ENCODE results near the gene SLC25A23. TPM values are rescaled to one million over a fixed set of nuclear protein-coding genes. Genes with fewer than 3 reads are reported as not detected.

The SLC25A23 gene
- total and polyA plus RNA-seq, 2 experiments from 2014 or later, result 12.5 to 33.2 TPM

DNA sequence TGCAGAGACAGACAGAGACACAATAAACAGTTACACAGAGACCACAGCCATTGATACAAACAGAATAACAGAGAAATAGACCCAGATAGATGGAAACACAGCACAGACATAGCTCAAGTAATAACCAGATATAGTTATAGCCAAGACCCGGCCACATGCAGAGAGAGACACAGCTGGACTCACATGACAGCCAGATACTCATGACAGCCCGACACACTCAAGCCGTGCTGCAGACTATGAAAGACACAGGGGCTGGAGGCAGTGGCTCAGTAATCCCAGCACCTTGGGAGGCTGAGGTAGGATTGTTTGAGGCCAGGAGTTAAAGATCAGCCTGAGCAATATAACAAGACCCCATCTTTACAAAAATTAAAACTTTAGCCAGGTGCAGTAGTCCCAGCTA, 23.6 kb upstream of the SLC25A23 start:
- H3K9me3 ChIP-seq (ENCODE audit: low read depth), result no peaks in the 10 kb centered on the region
- H3K9me2 ChIP-seq (ENCODE audit: insufficient read depth), result no peaks in the 10 kb centered on the region
- TF ChIP-seq EZH2phosphoT487 (IDR thresholded peaks at IDR 0.05; ENCODE audit: insufficient read depth, low read depth) (no peak), EZH2 (IDR thresholded peaks at IDR 0.05; ENCODE audit: insufficient read depth, poor library complexity, severe bottlenecking) (no peak)
- no peaks in the 10 kb centered on the region for H3K36me3 ChIP-seq (ENCODE audit: low read depth)
- no peak overlapping the region for H3K4me3 ChIP-seq
- H3K27ac ChIP-seq, result no peak overlapping the region
- no peaks in the 10 kb centered on the region for H3F3A ChIP-seq (ENCODE audit: insufficient read depth)
- no peaks in the 10 kb centered on the region for H3K4me1 ChIP-seq (ENCODE audit: insufficient read depth)
- WGBS, 2 experiments (ENCODE audit: low coverage in 1 of 2, low lambda C conversion rate in 2 of 2, missing lambda C conversion rate in 2 of 2), result 0 to 2% methylated on average over 3 of the region's 3 CpGs
- H3K4me2 ChIP-seq (ENCODE audit: unreplicated experiment), result no peak overlapping the region
- H3K79me2 ChIP-seq (ENCODE audit: insufficient read depth), result no peaks in the 10 kb centered on the region
- no peak overlapping the region for H2AFZ ChIP-seq
- no peaks in the 10 kb centered on the region for H3K27me3 ChIP-seq (replicated peaks; ENCODE audit: insufficient read depth)
- H3K9ac ChIP-seq, result no peak overlapping the region
- in situ Hi-C loops (cut with MboI), result no loop called here
- DNase-seq, result no peak
- H4K20me1 ChIP-seq (ENCODE audit: insufficient read depth), result no peaks in the 10 kb centered on the region

DNA sequence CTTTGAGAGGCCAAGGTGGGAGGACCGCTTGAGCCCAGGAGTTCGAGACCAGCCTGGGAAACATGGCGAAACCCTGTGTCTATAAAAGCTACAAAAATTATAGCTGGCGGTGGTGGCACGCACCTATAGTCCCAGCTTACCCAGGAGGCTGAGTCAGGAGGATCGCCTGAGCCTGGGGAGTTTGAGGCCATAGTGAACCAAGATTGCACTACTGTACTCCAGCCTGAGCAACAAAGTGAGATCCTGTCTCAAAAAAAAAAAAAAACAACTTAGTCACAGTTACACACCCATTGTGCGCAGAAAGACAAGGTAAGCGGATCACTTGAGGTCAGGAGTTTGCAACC, 22.7 kb upstream of the SLC25A23 start:
- TF ChIP-seq EZH2phosphoT487 (IDR thresholded peaks at IDR 0.05; ENCODE audit: insufficient read depth, low read depth), result no peak
- no peak for TF ChIP-seq EZH2 (IDR thresholded peaks at IDR 0.05; ENCODE audit: insufficient read depth, poor library complexity, severe bottlenecking)
- no peaks in the 10 kb centered on the region for H3K9me2 ChIP-seq (ENCODE audit: insufficient read depth)
- H4K20me1 ChIP-seq (ENCODE audit: insufficient read depth), result no peaks in the 10 kb centered on the region
- no peak overlapping the region for H3K9ac ChIP-seq
- H3K4me2 ChIP-seq (ENCODE audit: unreplicated experiment), result no peak overlapping the region
- no peaks in the 10 kb centered on the region for H3F3A ChIP-seq (ENCODE audit: insufficient read depth)
- no peak overlapping the region for H3K4me3 ChIP-seq
- H3K27ac ChIP-seq, result no peak overlapping the region
- no peaks in the 10 kb centered on the region for H3K9me3 ChIP-seq (ENCODE audit: low read depth)
- no peaks in the 10 kb centered on the region for H3K4me1 ChIP-seq (ENCODE audit: insufficient read depth)
- in situ Hi-C loops (cut with MboI), result no loop called here
- no peaks in the 10 kb centered on the region for H3K36me3 ChIP-seq (ENCODE audit: low read depth)
- no peaks in the 10 kb centered on the region for H3K79me2 ChIP-seq (ENCODE audit: insufficient read depth)
- H3K27me3 ChIP-seq (replicated peaks; ENCODE audit: insufficient read depth), result no peaks in the 10 kb centered on the region
- no peak for DNase-seq
- 94 to 96% methylated on average over 8 of the region's 8 CpGs for WGBS, 2 experiments (ENCODE audit: low coverage in 1 of 2, low lambda C conversion rate in 2 of 2, missing lambda C conversion rate in 2 of 2)
- no peak overlapping the region for H2AFZ ChIP-seq

GRCh38 chr19:6481541-6482342, 22.1 kb upstream of the SLC25A23 start, which contains the start of gene DENND1C:
DENND1C (minus strand) TSS chr19:6481787; CDS start chr19:6481695, 92 bp downstream.
- H3K4me3 ChIP-seq, result no peak within 1 kb of the TSS

DNA sequence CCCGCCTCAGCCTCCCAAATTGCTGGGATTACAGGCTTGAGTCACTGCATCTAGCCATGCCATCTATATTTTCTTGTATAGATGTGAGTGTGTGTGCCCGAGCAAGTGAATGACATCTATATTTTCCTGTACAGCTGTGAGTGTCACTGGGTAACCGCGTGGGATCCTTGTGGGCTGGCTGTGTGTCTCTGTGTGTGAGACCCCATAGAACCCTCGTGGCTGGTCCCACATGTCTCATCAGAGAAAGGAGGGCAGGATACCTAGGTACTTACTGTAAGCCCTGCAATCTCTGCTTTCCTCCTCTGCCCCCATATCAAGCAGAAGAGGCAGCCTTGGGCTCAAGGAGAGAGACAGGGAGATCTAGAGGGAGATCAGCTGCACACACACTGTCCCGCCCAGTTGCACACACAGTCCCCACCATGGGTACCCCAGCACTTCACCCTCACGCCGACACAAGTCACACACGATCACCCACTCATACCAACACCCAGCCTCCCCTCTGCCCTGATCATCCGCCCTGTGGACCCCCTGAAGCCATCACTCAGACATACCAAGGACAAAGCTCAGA, 21.3 kb upstream of the SLC25A23 start:
- no peaks in the 10 kb centered on the region for H3K79me2 ChIP-seq (ENCODE audit: insufficient read depth)
- no peaks in the 10 kb centered on the region for H3F3A ChIP-seq (ENCODE audit: insufficient read depth)
- no peaks in the 10 kb centered on the region for H3K9me2 ChIP-seq (ENCODE audit: insufficient read depth)
- in situ Hi-C loops (cut with MboI), result no loop called here
- 69 to 76% methylated on average over 10 of the region's 10 CpGs for WGBS, 2 experiments (ENCODE audit: low coverage in 1 of 2, low lambda C conversion rate in 2 of 2, missing lambda C conversion rate in 2 of 2)
- H2AFZ ChIP-seq, result no peak overlapping the region
- TF ChIP-seq EZH2 (IDR thresholded peaks at IDR 0.05; ENCODE audit: insufficient read depth, poor library complexity, severe bottlenecking) (no peak), EZH2phosphoT487 (IDR thresholded peaks at IDR 0.05; ENCODE audit: insufficient read depth, low read depth) (no peak)
- no peak overlapping the region for H3K4me3 ChIP-seq
- H4K20me1 ChIP-seq (ENCODE audit: insufficient read depth), result no peaks in the 10 kb centered on the region
- H3K9ac ChIP-seq, result no peak overlapping the region
- no peaks in the 10 kb centered on the region for H3K36me3 ChIP-seq (ENCODE audit: low read depth)
- no peak overlapping the region for H3K27ac ChIP-seq
- no peak for DNase-seq
- H3K27me3 ChIP-seq (replicated peaks; ENCODE audit: insufficient read depth), result no peaks in the 10 kb centered on the region
- H3K9me3 ChIP-seq (ENCODE audit: low read depth), result no peaks in the 10 kb centered on the region
- no peak overlapping the region for H3K4me2 ChIP-seq (ENCODE audit: unreplicated experiment)
- no peaks in the 10 kb centered on the region for H3K4me1 ChIP-seq (ENCODE audit: insufficient read depth)

More at GRCh38 chr19:6481541-6482342, 22.1 kb upstream of the SLC25A23 start, which contains the start of gene DENND1C:
- Histone ChIP-seq H3K9ac (no peak within 1 kb of the TSS), H3K27me3 (replicated peaks; ENCODE audit: insufficient read depth) (no peaks in the 10 kb centered on the region), H3K4me1 (ENCODE audit: insufficient read depth) (no peaks in the 10 kb centered on the region), H3K27ac (no peak within 1 kb of the TSS), H3F3A (ENCODE audit: insufficient read depth) (no peaks in the 10 kb centered on the region), H3K4me2 (ENCODE audit: unreplicated experiment) (no peak within 1 kb of the TSS), H3K79me2 (ENCODE audit: insufficient read depth) (no peaks in the 10 kb centered on the region), H4K20me1 (ENCODE audit: insufficient read depth) (no peaks in the 10 kb centered on the region), H3K36me3 (ENCODE audit: low read depth) (no peaks in the 10 kb centered on the region), H2AFZ (no peak within 1 kb of the TSS), H3K9me3 (ENCODE audit: low read depth) (no peaks in the 10 kb centered on the region), H3K9me2 (ENCODE audit: insufficient read depth) (no peaks in the 10 kb centered on the region)
- DNase-seq, result peak; percentile 48
- in situ Hi-C loops (cut with MboI), result no loop called here
- no peak for TF ChIP-seq EZH2phosphoT487 (IDR thresholded peaks at IDR 0.05; ENCODE audit: insufficient read depth, low read depth)
- TF ChIP-seq EZH2 (IDR thresholded peaks at IDR 0.05; ENCODE audit: insufficient read depth, poor library complexity, severe bottlenecking), result no peak
- 42 to 43% methylated on average over 23 of the region's 24 CpGs for WGBS, 2 experiments (ENCODE audit: low coverage in 1 of 2, low lambda C conversion rate in 2 of 2, missing lambda C conversion rate in 2 of 2)

Data from GM23248 (cell line).